ENCODE measurements around the gene YTHDF2.

Gene YTHDF2

DNA sequence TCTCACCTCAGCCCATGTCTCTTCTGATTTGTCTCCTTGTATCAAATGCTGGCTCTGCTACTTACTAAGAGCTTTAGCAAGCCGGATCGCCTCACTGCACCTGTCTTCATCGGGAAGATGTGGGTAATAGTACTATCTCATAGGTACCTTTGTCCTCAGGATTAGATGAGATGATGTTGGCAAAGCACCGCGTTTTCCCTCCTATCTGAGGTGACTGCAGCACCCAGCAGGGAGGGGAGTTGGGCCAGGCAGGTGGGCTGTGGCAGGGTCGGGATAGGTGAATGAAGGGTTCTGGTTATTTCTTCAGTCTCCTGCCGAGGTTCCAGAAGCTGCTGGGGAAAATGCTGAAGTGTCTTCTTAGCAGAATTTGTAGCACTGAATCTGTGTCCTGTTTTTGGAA lies 80.4 kb downstream of the YTHDF2 start:
- H3K4me2 ChIP-seq (ENCODE audit: low read depth, low read length, poor library complexity, severe bottlenecking), result no peak overlapping the region
- H3F3A ChIP-seq (ENCODE audit: insufficient read depth), result no peaks in the 10 kb centered on the region
- no peaks in the 10 kb centered on the region for H3K27me3 ChIP-seq (ENCODE audit: low read length)
- no peaks in the 10 kb centered on the region for H4K20me1 ChIP-seq (ENCODE audit: low read depth, low read length)
- no peak overlapping the region for H3K27ac ChIP-seq (ENCODE audit: low read depth, low read length)
- no peaks in the 10 kb centered on the region for H3K36me3 ChIP-seq (ENCODE audit: low read length)
- no peak overlapping the region for H3K4me3 ChIP-seq (ENCODE audit: insufficient read depth, low read length, poor library complexity, severe bottlenecking)
- H3K9ac ChIP-seq (ENCODE audit: low read length), result no peak overlapping the region
- no peak overlapping the region for H2AFZ ChIP-seq (ENCODE audit: low read depth, low read length, severe bottlenecking)
- TF ChIP-seq EZH2phosphoT487 (conservative IDR thresholded peaks at IDR 0.05; ENCODE audit: low read length), result no peak
- TF ChIP-seq, protein P1, sequence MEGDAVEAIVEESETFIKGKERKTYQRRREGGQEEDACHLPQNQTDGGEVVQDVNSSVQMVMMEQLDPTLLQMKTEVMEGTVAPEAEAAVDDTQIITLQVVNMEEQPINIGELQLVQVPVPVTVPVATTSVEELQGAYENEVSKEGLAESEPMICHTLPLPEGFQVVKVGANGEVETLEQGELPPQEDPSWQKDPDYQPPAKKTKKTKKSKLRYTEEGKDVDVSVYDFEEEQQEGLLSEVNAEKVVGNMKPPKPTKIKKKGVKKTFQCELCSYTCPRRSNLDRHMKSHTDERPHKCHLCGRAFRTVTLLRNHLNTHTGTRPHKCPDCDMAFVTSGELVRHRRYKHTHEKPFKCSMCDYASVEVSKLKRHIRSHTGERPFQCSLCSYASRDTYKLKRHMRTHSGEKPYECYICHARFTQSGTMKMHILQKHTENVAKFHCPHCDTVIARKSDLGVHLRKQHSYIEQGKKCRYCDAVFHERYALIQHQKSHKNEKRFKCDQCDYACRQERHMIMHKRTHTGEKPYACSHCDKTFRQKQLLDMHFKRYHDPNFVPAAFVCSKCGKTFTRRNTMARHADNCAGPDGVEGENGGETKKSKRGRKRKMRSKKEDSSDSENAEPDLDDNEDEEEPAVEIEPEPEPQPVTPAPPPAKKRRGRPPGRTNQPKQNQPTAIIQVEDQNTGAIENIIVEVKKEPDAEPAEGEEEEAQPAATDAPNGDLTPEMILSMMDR (IDR thresholded peaks at IDR 0.05; ENCODE audit: insufficient read depth, low read length, poor library complexity, severe bottlenecking), result no peak
- no peaks in the 10 kb centered on the region for H3K9me2 ChIP-seq (replicated peaks; ENCODE audit: insufficient read depth, low read length)
- H3K79me2 ChIP-seq (ENCODE audit: insufficient read depth, low read length), result no peaks in the 10 kb centered on the region
- H3K9me3 ChIP-seq (ENCODE audit: insufficient read depth, low read length), result no peaks in the 10 kb centered on the region

GRCh38 chr1:28819020-28819419 lies 82.3 kb downstream of the YTHDF2 start:
- no peaks in the 10 kb centered on the region for H4K20me1 ChIP-seq (ENCODE audit: low read depth, low read length)
- no peaks in the 10 kb centered on the region for H3K9me2 ChIP-seq (replicated peaks; ENCODE audit: insufficient read depth, low read length)
- no peak overlapping the region for H3K4me3 ChIP-seq (ENCODE audit: insufficient read depth, low read length, poor library complexity, severe bottlenecking)
- TF ChIP-seq, protein P1 (IDR thresholded peaks at IDR 0.05; ENCODE audit: insufficient read depth, low read length, poor library complexity, severe bottlenecking), result no peak
- no peak for TF ChIP-seq EZH2phosphoT487 (conservative IDR thresholded peaks at IDR 0.05; ENCODE audit: low read length)
- no peaks in the 10 kb centered on the region for H3F3A ChIP-seq (ENCODE audit: insufficient read depth)
- H3K9me3 ChIP-seq (ENCODE audit: insufficient read depth, low read length), result no peaks in the 10 kb centered on the region
- no peaks in the 10 kb centered on the region for H3K36me3 ChIP-seq (ENCODE audit: low read length)
- no peak overlapping the region for H3K4me2 ChIP-seq (ENCODE audit: low read depth, low read length, poor library complexity, severe bottlenecking)
- no peak overlapping the region for H3K9ac ChIP-seq (ENCODE audit: low read length)
- H3K79me2 ChIP-seq (ENCODE audit: insufficient read depth, low read length), result no peaks in the 10 kb centered on the region
- H3K27ac ChIP-seq (ENCODE audit: low read depth, low read length), result no peak overlapping the region
- H3K27me3 ChIP-seq (ENCODE audit: low read length), result no peaks in the 10 kb centered on the region
- no peak overlapping the region for H2AFZ ChIP-seq (ENCODE audit: low read depth, low read length, severe bottlenecking)

All from SU-DHL-6 (cell line).